Fibroblast of lung (primary cell): Measurements from ENCODE around the gene TACC2.

ENCODE experiments used
- CTCF ChIP-seq, 2 donors: IDR thresholded peaks in 1 of 2; conservative IDR thresholded peaks in 1 of 2; 1 replicate in 1 of 2; 2 replicates in 1 of 2; pipeline ENCODE4 v1.5.1; 2011 to 2012; ENCODE audit warnings: low read length in 2 of 2, control low read depth in 1 of 2, inconsistent platforms in 1 of 2, low read depth in 1 of 2, mild to moderate bottlenecking in 1 of 2
- EZH2 ChIP-seq: IDR thresholded peaks from 2 replicates; pipeline ENCODE4 v1.5.1; 2012; ENCODE audit warnings: low read length, control low read depth, mild to moderate bottlenecking; ENCODE audit errors: missing control alignments

GRCh38 chr10:122161795-122162194, 172.8 kb downstream of the TACC2 start:
- TF ChIP-seq CTCF (conservative IDR thresholded peaks at IDR 0.05 in 1 of 2, IDR thresholded peaks at IDR 0.05 in 1 of 2; ENCODE audit: low read depth in 1 of 2, low read length in 2 of 2) (no peak), EZH2 (no peak)
